HEK293T (cell line): ENCODE measurements around the gene GIPC1.

Experiments
- CTCF ChIA-PET: fragments of 350-600 bp; formaldehyde crosslinking; extraction: SDS; loops from one replicate; lab custom pipeline; 2021; ENCODE audit warnings: antibody characterized with exemption, inconsistent platforms; lab: Yijun Ruan, JAX
- POLR2A ChIA-PET: fragments of 350-600 bp; formaldehyde crosslinking; extraction: SDS; loops from one replicate; lab custom pipeline; 2020; ENCODE audit warnings: antibody characterized with exemption, inconsistent platforms; lab: Yijun Ruan, JAX
- DNase-seq: peaks from one replicate; pipeline ENCODE4 v3.0.0; 2012; ENCODE audit warnings: mixed read lengths; ENCODE audit errors: extremely low spot score
- ARNT ChIP-seq: fragments of 450-650 bp; IDR thresholded peaks from 2 replicates; pipeline ENCODE4 v1.6.1; 2017; ENCODE audit warnings: mild to moderate bottlenecking
- BHLHE40 ChIP-seq: fragments of 450-650 bp; IDR thresholded peaks from 2 replicates; pipeline ENCODE4 v1.6.1; 2016; ENCODE audit warnings: mild to moderate bottlenecking, moderate library complexity, borderline replicate concordance
- CTBP1 ChIP-seq: fragments of 450-650 bp; IDR thresholded peaks from 2 replicates; pipeline ENCODE4 v1.6.1; 2016; ENCODE audit warnings: borderline replicate concordance
- ELF4 ChIP-seq: fragments of 450-650 bp; IDR thresholded peaks from 2 replicates; pipeline ENCODE4 v1.6.1; 2017; ENCODE audit warnings: antibody characterized with exemption
- FOXA1 ChIP-seq: fragments of 450-650 bp; IDR thresholded peaks from 2 replicates; pipeline ENCODE4 v1.6.1; 2016; ENCODE audit warnings: mild to moderate bottlenecking
- FOXK2 ChIP-seq: fragments of 450-650 bp; IDR thresholded peaks from 2 replicates; pipeline ENCODE4 v1.6.1; 2016; ENCODE audit warnings: mild to moderate bottlenecking
- FOXM1 ChIP-seq: fragments of 450-650 bp; IDR thresholded peaks from 2 replicates; pipeline ENCODE4 v1.6.1; 2017; ENCODE audit warnings: mild to moderate bottlenecking, borderline replicate concordance
- HDGF ChIP-seq: fragments of 450-650 bp; IDR thresholded peaks from 2 replicates; pipeline ENCODE4 v1.6.1; 2017; ENCODE audit warnings: antibody characterized with exemption, borderline replicate concordance
- L3MBTL2 ChIP-seq: fragments of 450-650 bp; conservative IDR thresholded peaks from 2 replicates; pipeline ENCODE4 v1.6.1; 2016; ENCODE audit warnings: mild to moderate bottlenecking
- LEF1 ChIP-seq: fragments of 450-650 bp; IDR thresholded peaks from 2 replicates; pipeline ENCODE4 v1.6.1; 2017; ENCODE audit warnings: mild to moderate bottlenecking, borderline replicate concordance
- PKNOX1 ChIP-seq: fragments of 450-650 bp; IDR thresholded peaks from 2 replicates; pipeline ENCODE4 v1.6.1; 2016
- SP1 ChIP-seq: fragments of 450-650 bp; IDR thresholded peaks from 2 replicates; pipeline ENCODE4 v1.6.1; 2017
- SUZ12 ChIP-seq: fragments of 450-650 bp; IDR thresholded peaks from 2 replicates; pipeline ENCODE4 v1.6.1; 2016; ENCODE audit warnings: mild to moderate bottlenecking
- TARDBP ChIP-seq: fragments of 450-650 bp; IDR thresholded peaks from 2 replicates; pipeline ENCODE4 v1.6.1; 2016
- ZNF384 ChIP-seq: fragments of 450-650 bp; IDR thresholded peaks from 2 replicates; pipeline ENCODE4 v1.6.1; 2016

GIPC1 gene

GRCh38 chr19:14437578-14438140 is 58.3 kb downstream of the GIPC1 start:
- DNase-seq, result no peak
- CTCF ChIA-PET, result interaction anchor here (0.8 to 0.9 kb wide), 2 partner anchors 35 to 1114 kb away, joined by 3 read pairs; no protein-coding TSS in a partner anchor
- no peak for TF ChIP-seq SP1
- TF ChIP-seq ARNT, result no peak
- TF ChIP-seq SUZ12, result no peak
- POLR2A ChIA-PET, result no interaction called here

DNA sequence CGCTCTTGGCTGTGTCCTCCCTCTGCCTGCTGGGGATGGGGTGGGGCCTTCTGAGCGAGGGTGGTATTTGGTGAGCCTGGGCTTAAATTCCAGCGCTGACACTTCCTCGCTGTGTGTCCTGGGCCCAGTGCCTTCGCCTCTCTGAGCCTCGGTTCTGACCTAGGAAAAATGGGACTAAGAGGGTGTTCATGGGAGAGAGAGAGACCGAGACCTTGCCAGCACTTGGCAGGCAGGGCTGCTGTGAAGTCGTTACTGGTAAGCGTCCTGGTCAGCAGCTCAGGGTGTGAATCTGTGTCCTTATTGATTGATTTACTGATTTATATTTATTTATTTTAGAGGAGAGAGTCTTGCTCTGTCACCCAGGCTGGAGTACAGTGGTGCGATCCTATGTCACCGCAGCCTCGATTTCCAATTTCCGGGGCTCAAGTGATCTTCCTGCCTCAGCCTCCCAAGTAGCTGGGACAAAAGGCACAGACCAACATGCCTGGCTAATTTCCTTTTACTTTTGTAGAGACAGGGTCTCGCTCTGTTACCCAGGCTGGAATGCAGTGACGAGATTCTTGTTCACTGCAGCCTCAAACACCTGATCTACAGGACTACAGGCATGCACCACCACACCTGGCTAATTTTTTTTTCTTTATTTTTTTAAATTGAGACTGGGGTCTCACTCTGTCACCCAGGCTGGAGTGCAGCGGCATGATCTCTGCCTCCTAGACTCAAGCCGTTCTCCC is 60.4 kb downstream of the GIPC1 start:
- CTCF ChIA-PET, result interaction anchor here (0.7 kb wide), 1 partner anchor 73 kb away, joined by 3 read pairs; no protein-coding TSS in a partner anchor
- POLR2A ChIA-PET, result interaction anchor here (1.6 kb wide), 1 partner anchor 299 kb away, joined by 4 read pairs; the partner anchor contains the start of gene ASF1B
- TF ChIP-seq ARNT (no peak), SUZ12 (no peak), LEF1 (no peak), PKNOX1 (no peak), ZNF384 (no peak)
- no peak for DNase-seq

DNA sequence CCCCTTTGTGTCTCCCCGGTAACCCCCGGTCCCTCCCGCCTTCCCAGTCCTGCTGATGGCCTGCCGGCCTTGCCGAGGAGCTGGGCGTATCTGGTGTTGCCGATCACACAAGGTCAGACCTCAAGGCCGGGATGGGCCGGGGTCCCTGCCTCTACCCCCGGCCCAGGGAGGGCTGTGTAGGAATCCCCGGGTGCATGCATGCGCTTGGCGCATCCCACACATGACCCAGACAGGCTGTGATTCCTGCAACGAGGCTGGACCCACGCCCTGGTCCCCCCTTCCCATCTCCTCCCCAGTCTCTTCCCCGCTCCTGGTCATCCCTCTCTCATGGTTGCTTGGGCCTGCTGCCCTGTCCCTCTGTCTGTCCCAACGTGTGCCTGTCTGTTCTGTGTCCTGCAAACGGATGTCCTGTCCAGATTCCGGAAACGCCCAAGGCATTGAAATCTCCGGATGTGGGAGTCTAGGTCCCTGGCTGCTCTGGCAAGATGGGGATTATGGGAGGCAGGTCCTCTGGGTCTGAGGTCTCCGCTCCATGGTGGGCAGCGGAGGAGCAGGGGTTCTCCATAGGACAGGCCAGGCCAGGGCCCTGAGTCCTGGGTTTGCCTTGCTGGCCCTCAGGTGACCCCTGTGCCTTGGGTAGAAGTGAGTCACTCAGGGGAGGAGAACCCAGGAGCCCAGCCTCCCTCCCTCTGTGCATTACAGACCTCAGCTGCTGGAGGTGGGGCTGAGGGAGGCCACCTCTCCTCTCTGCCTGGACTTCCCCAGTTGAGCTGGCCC is 61.2 kb downstream of the GIPC1 start:
- ChIA-PET CTCF (no interaction called here), POLR2A (interaction anchor here (1.6 kb wide), 1 partner anchor 299 kb away, joined by 4 read pairs; the partner anchor contains the start of gene ASF1B)
- DNase-seq, result no peak
- TF ChIP-seq SP1, result no peak
- no peak for TF ChIP-seq FOXM1

DNA sequence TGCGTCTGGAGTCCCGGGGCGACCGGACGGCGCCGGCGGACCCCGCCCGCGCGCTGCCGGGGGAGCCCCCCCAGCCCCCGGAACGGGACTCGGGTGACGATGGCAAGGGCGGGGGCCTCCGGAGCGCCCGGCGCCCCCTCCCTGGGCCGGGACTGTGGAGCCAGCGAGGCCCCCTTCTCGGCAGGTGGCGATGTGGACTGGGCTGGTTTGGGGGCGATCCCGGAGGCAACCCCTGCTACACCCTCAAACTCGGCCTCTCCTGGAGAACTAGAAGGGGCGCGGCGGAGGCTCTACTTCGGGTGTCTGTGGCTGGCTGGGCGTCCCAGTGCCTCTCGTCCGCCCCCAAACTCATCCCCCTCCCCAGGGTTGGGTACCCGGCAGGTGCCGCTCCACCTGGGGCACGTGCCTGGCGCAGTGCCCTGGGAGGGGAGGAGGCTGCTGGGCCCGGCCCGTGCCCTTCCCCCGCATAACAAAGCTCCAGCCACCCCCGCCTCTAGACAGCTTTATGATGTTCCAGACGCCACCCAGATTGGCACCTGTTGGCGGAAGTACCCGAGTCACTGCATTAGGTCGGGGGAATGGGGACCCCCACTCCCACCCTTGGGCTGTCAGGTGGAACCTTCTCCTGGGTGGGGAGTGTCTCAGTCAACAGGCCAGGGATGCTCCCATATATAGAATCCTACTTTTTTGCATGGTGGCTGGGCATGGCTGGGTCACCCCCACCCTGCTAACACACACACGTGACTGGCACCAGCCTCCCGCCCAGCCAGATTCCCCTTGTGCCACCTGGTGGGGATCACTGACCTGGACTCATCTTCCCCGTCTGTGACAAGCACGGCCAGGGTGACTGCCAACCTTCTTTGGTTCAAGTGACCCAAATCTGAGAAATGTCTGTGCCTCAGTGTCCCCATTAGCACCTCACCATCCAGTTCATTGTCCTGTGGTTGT is 62.1 kb downstream of the GIPC1 start:
- DNase-seq, result no peak
- CTCF ChIA-PET, result no interaction called here
- TF ChIP-seq FOXM1 (0 out of 2 replicates have a peak, but pooled peaks have one; percentile 16), HDGF (no peak)
- POLR2A ChIA-PET, result interaction anchor here (1.0 kb wide), 1 partner anchor 14 kb away, joined by 4 read pairs; the partner anchor contains the start of gene DDX39A

- CTCF ChIA-PET, result interaction anchor here (0.9 to 1.5 kb wide), 2 partner anchors 10 to 47 kb away, joined by 3 to 7 read pairs; no protein-coding TSS in a partner anchor
- POLR2A ChIA-PET, result interaction anchor here (1.0 to 1.7 kb wide), 2 partner anchors 13 to 48 kb away, joined by 4 read pairs; partner anchors contain the start of gene DDX39A
Measured at GRCh38 chr19:14432791-14433553, 63.0 kb downstream of the GIPC1 start, which contains the start of gene PKN1. PKN1 (plus strand) TSS chr19:14433306; CDS start chr19:14433522, 216 bp downstream.

GRCh38 chr19:14430712-14431111 is 65.2 kb downstream of the GIPC1 start:
- TF ChIP-seq L3MBTL2 (no peak), FOXM1 (no peak), HDGF (no peak), LEF1 (no peak), FOXK2 (no peak), SP1 (no peak), ZNF384 (no peak), BHLHE40 (no peak), TARDBP (no peak), PKNOX1 (no peak), CTBP1 (no peak), ELF4 (no peak), SUZ12 (no peak), ARNT (no peak), FOXA1 (no peak)
- DNase-seq, result no peak
- POLR2A ChIA-PET, result no interaction called here
- CTCF ChIA-PET, result no interaction called here

More at GRCh38 chr19:14432791-14433553, 63.0 kb downstream of the GIPC1 start, which contains the start of gene PKN1:
- DNase-seq, result peak; percentile 82
- TF ChIP-seq L3MBTL2, result peak; percentile 57; the same call in 1 of the 2 replicates
- TF ChIP-seq SUZ12, result no peak
